Prostate gland (tissue), 2 donors: Measurements from ENCODE around the gene MCEMP1.

ENCODE experiments used
- CTCF ChIP-seq, 4 experiments: fragments of 200-600 bp in 2 of 4; fragments of 450-650 bp in 2 of 4; sonication (generic) in 2 of 4; IDR thresholded peaks; 1 replicate in 3 of 4; 2 replicates in 1 of 4; pipeline ENCODE4 v1.5.1; 2016 to 2019; ENCODE audit warnings: antibody characterized with exemption in 4 of 4, mild to moderate bottlenecking in 2 of 4, moderate library complexity in 2 of 4
- POLR2A ChIP-seq: fragments of 450-650 bp; IDR thresholded peaks from one replicate; pipeline ENCODE4 v1.6.1; 2016; ENCODE audit warnings: antibody characterized with exemption, mild to moderate bottlenecking

- TF ChIP-seq CTCF (IDR thresholded peaks at IDR 0.05) (no peak), POLR2A (no peak)
These were observed 15.7 kb downstream of the MCEMP1 start for GRCh38 chr19:7692417-7693088.
